ENCODE measurements around the gene WDFY1.

Gene WDFY1

DNA sequence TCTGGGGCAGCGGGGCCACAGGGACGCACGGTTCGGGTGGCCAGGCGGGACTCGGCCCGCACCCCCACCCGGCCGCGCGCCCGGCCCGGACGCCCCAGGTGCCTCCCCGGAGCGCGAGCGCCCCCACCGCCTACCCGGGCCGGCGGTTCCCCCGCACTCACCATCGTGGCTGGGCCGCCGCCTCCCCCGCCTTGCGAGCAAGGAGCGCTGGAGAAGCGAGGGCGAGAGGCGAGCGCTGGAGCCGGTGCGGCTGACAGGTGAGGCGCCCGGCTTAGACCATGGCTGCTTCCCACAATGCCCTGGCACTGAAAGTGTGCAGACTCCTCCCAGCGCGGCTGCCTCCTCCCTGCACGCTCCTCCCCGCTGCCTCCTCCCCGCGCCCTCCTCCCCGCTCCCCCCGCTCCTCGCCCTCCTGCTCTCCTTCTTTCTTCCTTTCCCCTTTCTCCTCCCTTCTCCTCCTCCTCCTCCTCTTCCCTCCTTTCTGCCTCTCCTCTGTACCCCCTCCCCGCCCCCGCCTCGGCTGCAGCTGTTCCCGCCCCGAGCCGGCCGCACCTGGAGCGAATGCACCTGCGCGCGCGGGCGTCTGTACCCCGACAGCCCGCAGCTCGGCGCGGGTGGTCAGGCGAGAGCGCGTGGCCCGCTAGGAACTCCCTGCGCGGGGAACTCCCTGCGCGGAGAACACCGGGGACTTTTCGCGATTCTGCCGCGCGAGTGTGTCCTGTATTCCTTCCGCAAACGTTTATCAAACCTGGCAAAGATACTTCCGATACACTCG, 107.7 kb downstream of the WDFY1 start, which contains the start of gene AP1S3 (continued):
- TF ChIP-seq, protein P1, sequence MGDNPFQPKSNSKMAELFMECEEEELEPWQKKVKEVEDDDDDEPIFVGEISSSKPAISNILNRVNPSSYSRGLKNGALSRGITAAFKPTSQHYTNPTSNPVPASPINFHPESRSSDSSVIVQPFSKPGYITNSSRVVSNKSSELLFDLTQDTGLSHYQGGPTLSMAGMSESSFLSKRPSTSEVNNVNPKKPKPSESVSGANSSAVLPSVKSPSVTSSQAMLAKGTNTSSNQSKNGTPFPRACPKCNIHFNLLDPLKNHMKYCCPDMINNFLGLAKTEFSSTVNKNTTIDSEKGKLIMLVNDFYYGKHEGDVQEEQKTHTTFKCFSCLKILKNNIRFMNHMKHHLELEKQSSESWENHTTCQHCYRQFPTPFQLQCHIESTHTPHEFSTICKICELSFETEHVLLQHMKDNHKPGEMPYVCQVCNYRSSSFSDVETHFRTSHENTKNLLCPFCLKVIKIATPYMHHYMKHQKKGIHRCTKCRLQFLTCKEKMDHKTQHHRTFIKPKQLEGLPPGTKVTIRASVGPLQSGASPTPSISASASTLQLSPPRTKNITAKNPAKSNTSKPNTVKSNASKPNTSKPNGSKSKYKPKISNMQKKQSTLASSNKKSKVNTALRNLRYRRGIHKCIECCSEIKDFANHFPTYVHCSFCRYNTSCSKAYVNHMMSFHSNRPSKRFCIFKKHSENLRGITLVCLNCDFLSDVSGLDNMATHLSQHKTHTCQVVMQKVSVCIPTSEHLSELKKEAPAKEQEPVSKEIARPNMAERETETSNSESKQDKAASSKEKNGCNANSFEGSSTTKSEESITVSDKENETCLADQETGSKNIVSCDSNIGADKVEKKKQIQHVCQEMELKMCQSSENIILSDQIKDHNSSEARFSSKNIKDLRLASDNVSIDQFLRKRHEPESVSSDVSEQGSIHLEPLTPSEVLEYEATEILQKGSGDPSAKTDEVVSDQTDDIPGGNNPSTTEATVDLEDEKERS (tag by site-specific recombination; IDR thresholded peaks at IDR 0.05), result no peak
- no peak for TF ChIP-seq ZNF791 (tag by site-specific recombination; IDR thresholded peaks at IDR 0.05)
- TF ChIP-seq, protein P2, sequence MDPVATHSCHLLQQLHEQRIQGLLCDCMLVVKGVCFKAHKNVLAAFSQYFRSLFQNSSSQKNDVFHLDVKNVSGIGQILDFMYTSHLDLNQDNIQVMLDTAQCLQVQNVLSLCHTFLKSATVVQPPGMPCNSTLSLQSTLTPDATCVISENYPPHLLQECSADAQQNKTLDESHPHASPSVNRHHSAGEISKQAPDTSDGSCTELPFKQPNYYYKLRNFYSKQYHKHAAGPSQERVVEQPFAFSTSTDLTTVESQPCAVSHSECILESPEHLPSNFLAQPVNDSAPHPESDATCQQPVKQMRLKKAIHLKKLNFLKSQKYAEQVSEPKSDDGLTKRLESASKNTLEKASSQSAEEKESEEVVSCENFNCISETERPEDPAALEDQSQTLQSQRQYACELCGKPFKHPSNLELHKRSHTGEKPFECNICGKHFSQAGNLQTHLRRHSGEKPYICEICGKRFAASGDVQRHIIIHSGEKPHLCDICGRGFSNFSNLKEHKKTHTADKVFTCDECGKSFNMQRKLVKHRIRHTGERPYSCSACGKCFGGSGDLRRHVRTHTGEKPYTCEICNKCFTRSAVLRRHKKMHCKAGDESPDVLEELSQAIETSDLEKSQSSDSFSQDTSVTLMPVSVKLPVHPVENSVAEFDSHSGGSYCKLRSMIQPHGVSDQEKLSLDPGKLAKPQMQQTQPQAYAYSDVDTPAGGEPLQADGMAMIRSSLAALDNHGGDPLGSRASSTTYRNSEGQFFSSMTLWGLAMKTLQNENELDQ (tag by site-specific recombination; IDR thresholded peaks at IDR 0.05; ENCODE audit: low read depth), result no peak
- no peak for TF ChIP-seq SETDB1 (IDR thresholded peaks at IDR 0.05; ENCODE audit: insufficient read length, low read length)
- TF ChIP-seq ZNF561 (tag by site-specific recombination; IDR thresholded peaks at IDR 0.05; ENCODE audit: borderline replicate concordance), result peak; percentile 50; the same call in 1 of the 2 replicates
- no peak for TF ChIP-seq ZNF324 (tag by site-specific recombination; IDR thresholded peaks at IDR 0.05)
- TF ChIP-seq, protein P3, sequence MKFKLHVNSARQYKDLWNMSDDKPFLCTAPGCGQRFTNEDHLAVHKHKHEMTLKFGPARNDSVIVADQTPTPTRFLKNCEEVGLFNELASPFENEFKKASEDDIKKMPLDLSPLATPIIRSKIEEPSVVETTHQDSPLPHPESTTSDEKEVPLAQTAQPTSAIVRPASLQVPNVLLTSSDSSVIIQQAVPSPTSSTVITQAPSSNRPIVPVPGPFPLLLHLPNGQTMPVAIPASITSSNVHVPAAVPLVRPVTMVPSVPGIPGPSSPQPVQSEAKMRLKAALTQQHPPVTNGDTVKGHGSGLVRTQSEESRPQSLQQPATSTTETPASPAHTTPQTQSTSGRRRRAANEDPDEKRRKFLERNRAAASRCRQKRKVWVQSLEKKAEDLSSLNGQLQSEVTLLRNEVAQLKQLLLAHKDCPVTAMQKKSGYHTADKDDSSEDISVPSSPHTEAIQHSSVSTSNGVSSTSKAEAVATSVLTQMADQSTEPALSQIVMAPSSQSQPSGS (tag by site-specific recombination; IDR thresholded peaks at IDR 0.05; ENCODE audit: low read depth), result no peak
- TF ChIP-seq ZBTB7A (tag by site-specific recombination; IDR thresholded peaks at IDR 0.05; ENCODE audit: low read depth), result no peak
- no peak for TF ChIP-seq ZNF138 (tag by site-specific recombination; IDR thresholded peaks at IDR 0.05; ENCODE audit: borderline replicate concordance)
- no peak for TF ChIP-seq ZNF514 (tag by site-specific recombination; IDR thresholded peaks at IDR 0.05)
- TF ChIP-seq WT1 (tag by site-specific recombination; IDR thresholded peaks at IDR 0.05), result no peak; the same call in 1 of the 2 replicates
- TF ChIP-seq, protein P4, sequence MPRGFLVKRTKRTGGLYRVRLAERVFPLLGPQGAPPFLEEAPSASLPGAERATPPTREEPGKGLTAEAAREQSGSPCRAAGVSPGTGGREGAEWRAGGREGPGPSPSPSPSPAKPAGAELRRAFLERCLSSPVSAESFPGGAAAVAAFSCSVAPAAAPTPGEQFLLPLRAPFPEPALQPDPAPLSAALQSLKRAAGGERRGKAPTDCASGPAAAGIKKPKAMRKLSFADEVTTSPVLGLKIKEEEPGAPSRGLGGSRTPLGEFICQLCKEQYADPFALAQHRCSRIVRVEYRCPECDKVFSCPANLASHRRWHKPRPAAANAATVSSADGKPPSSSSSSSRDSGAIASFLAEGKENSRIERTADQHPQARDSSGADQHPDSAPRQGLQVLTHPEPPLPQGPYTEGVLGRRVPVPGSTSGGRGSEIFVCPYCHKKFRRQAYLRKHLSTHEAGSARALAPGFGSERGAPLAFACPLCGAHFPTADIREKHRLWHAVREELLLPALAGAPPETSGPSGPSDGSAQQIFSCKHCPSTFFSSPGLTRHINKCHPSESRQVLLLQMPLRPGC (tag by site-specific recombination; IDR thresholded peaks at IDR 0.05), result no peak
- no peak for TF ChIP-seq ZNF169 (tag by site-specific recombination; IDR thresholded peaks at IDR 0.05)
- TF ChIP-seq HOXD13 (CRISPR knock-in tag; IDR thresholded peaks at IDR 0.05; ENCODE audit: borderline replicate concordance), result no peak
- no peak for TF ChIP-seq ZNF48 (tag by site-specific recombination; IDR thresholded peaks at IDR 0.05)
- no peak for TF ChIP-seq ZNF354C (tag by site-specific recombination; IDR thresholded peaks at IDR 0.05; ENCODE audit: borderline replicate concordance, low read depth)
- TF ChIP-seq ZNF777 (tag by site-specific recombination; IDR thresholded peaks at IDR 0.05; ENCODE audit: borderline replicate concordance), result 0 out of 2 replicates have a peak, but pooled peaks have one; percentile 52
- TF ChIP-seq ZNF585B (tag by site-specific recombination; IDR thresholded peaks at IDR 0.05), result no peak
- TF ChIP-seq ZNF664 (tag by site-specific recombination; IDR thresholded peaks at IDR 0.05), result no peak
- TF ChIP-seq, protein P5, sequence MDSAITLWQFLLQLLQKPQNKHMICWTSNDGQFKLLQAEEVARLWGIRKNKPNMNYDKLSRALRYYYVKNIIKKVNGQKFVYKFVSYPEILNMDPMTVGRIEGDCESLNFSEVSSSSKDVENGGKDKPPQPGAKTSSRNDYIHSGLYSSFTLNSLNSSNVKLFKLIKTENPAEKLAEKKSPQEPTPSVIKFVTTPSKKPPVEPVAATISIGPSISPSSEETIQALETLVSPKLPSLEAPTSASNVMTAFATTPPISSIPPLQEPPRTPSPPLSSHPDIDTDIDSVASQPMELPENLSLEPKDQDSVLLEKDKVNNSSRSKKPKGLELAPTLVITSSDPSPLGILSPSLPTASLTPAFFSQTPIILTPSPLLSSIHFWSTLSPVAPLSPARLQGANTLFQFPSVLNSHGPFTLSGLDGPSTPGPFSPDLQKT (IDR thresholded peaks at IDR 0.05; ENCODE audit: borderline replicate concordance, low read depth, low read length), result no peak
- TF ChIP-seq GLIS2 (tag by site-specific recombination; IDR thresholded peaks at IDR 0.05), result peak; percentile 17; the same call in 1 of the 2 replicates
- no peak for TF ChIP-seq BCL11B (tag by site-specific recombination; IDR thresholded peaks at IDR 0.05; ENCODE audit: low read depth)
- TF ChIP-seq ZBTB48 (tag by site-specific recombination; IDR thresholded peaks at IDR 0.05), result no peak
- no peak for TF ChIP-seq SCRT1 (tag by site-specific recombination; IDR thresholded peaks at IDR 0.05; ENCODE audit: borderline replicate concordance)
- TF ChIP-seq ZNF76 (tag by site-specific recombination; IDR thresholded peaks at IDR 0.05; ENCODE audit: borderline replicate concordance, low read depth), result peak; percentile 90
- TF ChIP-seq REPIN1 (tag by site-specific recombination; IDR thresholded peaks at IDR 0.05; ENCODE audit: low read depth), result no peak
- TF ChIP-seq GLI4 (tag by site-specific recombination; IDR thresholded peaks at IDR 0.05), result 0 out of 2 replicates have a peak, but pooled peaks have one; percentile 16
- TF ChIP-seq ZNF391 (tag by site-specific recombination; IDR thresholded peaks at IDR 0.05; ENCODE audit: borderline replicate concordance, low read depth), result no peak; the same call in 1 of the 2 replicates
- TF ChIP-seq KLF10 (tag by site-specific recombination; IDR thresholded peaks at IDR 0.05), result no peak
- no peak for TF ChIP-seq BCL11A (tag by site-specific recombination; IDR thresholded peaks at IDR 0.05; ENCODE audit: low read depth)
- TF ChIP-seq FEZF1 (tag by site-specific recombination; IDR thresholded peaks at IDR 0.05), result no peak
